SK-N-SH treated with all-trans-retinoic acid at 6 μM for 48 hours (cell line): ENCODE measurements around the gene RAP2B.
"Not testable (repeated sequence)": the region's sequence is repeated elsewhere in the genome, so short reads cannot be mapped to it uniquely, and the experiment has no call there.

ENCODE experiments used
- BACH2 ChIP-seq: fragments of 250-450 bp; sonication (Bioruptor Pico); IDR thresholded peaks from 2 replicates; pipeline ENCODE4 v1.9.0; 2021; ENCODE audit warnings: mild to moderate bottlenecking, borderline replicate concordance
- TF ChIP-seq, protein P1 (sequence below): fragments of 250-450 bp; sonication (Bioruptor Pico); IDR thresholded peaks from 2 replicates; pipeline ENCODE4 v1.8.0; 2020; ENCODE audit warnings: mild to moderate bottlenecking, moderate library complexity, borderline replicate concordance

DNA sequence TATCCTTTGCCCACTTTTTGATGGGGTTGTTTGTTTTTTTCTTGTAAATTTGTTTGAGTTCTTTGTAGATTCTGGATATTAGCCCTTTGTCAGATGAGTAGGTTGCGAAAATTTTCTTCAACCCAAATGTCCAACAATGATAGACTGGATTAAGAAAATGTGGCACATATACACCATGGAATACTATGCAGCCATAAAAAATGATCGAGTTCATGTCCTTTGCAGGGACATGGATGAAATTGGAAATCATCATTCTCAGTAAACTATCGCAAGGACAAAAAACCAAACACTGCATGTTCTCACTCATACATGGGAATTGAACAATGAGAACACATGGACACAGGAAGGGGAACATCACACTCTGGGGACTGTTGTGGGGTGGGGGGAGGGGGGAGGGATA, 47.8 kb upstream of the RAP2B start:
- TF ChIP-seq BACH2 (CRISPR knock-in tag) = not testable (repeated sequence)
- TF ChIP-seq, protein P1, sequence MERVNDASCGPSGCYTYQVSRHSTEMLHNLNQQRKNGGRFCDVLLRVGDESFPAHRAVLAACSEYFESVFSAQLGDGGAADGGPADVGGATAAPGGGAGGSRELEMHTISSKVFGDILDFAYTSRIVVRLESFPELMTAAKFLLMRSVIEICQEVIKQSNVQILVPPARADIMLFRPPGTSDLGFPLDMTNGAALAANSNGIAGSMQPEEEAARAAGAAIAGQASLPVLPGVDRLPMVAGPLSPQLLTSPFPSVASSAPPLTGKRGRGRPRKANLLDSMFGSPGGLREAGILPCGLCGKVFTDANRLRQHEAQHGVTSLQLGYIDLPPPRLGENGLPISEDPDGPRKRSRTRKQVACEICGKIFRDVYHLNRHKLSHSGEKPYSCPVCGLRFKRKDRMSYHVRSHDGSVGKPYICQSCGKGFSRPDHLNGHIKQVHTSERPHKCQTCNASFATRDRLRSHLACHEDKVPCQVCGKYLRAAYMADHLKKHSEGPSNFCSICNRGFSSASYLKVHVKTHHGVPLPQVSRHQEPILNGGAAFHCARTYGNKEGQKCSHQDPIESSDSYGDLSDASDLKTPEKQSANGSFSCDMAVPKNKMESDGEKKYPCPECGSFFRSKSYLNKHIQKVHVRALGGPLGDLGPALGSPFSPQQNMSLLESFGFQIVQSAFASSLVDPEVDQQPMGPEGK = not testable (repeated sequence)
